Measurements from ENCODE around the gene SRRM5. TPM values are rescaled to one million over a fixed set of nuclear protein-coding genes. Genes with fewer than 3 reads are reported as not detected.

SRRM5 gene
- total and polyA plus RNA-seq, 2 of the 4 experiments (the other 2 are of a cell fraction): 0.10 TPM; not detected in 1

DNA sequence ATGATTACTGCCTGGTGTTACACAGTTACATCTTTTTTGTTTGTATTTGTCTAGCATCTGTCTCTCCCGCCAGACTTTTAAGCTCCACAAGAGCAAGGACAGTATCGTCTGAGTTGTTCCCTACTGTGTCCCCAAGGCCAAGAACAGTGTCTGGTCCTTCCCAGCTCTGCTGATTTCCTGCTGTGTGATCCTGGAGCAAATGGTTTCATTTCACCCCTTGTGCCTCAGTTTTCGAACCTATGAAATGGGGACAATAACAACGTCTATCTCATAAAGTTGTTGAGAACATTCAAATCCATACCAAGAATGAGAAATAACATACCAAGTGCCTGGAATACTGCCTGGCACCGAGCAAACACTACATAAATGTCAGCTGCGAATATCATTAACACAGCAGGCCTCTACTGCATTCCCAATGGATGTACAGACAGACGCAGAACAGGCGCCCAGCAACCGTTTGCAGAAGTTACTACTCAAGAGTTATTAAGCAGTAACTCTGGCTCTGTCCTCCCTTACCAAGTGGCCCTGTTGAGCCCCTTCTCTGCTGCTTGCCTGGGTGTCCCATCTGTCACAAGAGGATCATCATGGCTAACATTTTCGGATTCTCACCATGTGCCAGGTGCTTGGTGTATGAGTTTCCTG is 48.0 kb upstream of the SRRM5 start:
- POLR2A ChIA-PET (ENCODE audit: unreplicated experiment): no interaction called here
- Histone ChIP-seq H2BK15ac (ENCODE audit: low read depth, low read length) (no peak overlapping the region), H3K27ac (ENCODE audit: insufficient read depth, low read length) (no peak overlapping the region), H3K18ac (ENCODE audit: low read depth, low read length) (no peak overlapping the region), H3K9me1 (ENCODE audit: insufficient read depth, low read length) (peaks cover 29% of the 10 kb centered on the region), H4K8ac (ENCODE audit: low read depth in 2 of 2, low read length in 2 of 2) (peak overlapping the region in 1 of 2 experiments; percentile 21; a peak in 1 of 4 replicates), H3K36me3 (ENCODE audit: control insufficient read depth, insufficient read depth, low read length) (peaks cover 9% of the 10 kb centered on the region), H4K20me1 (ENCODE audit: insufficient read depth, low read length) (peaks cover 6% of the 10 kb centered on the region; the same call in 1 of the 2 replicates), H3K56ac (ENCODE audit: extremely low read depth, insufficient read depth, low read length) (no peak overlapping the region), H2BK5ac (ENCODE audit: low read depth, low read length, poor library complexity, severe bottlenecking) (no peak overlapping the region), H3K9me3 (ENCODE audit: control insufficient read depth, insufficient read depth, low read length) (no peaks in the 10 kb centered on the region), H2AFZ (replicated peaks; ENCODE audit: low read length, poor library complexity) (no peak overlapping the region), H2BK20ac (ENCODE audit: low read depth, low read length) (peak overlapping the region; percentile 62; the same call in 1 of the 2 replicates), H3K4me2 (ENCODE audit: low read depth, low read length) (no peak overlapping the region), H3K14ac (replicated peaks; ENCODE audit: low read depth, low read length) (peak overlapping the region; percentile 63), H4K5ac (ENCODE audit: low read depth, low read length) (no peak overlapping the region), H2AK9ac (replicated peaks; ENCODE audit: low read depth, low read length, poor library complexity) (no peak overlapping the region), H3K4me3 (ENCODE audit: insufficient read depth, low read depth, low read length) (no peak overlapping the region), H4K91ac (ENCODE audit: insufficient read depth, low read depth, low read length) (no peak overlapping the region), H2BK120ac (ENCODE audit: low read depth, low read length) (no peak overlapping the region), H3K23ac (ENCODE audit: low read depth, low read length) (0 out of 2 replicates have a peak overlapping the region, but pooled peaks have one; percentile 11), H2AK5ac (ENCODE audit: low read depth, low read length) (peak overlapping the region; percentile 92; the same call in 1 of the 2 replicates), H3K27me3 (ENCODE audit: control insufficient read depth, insufficient read depth, low read length) (no peaks in the 10 kb centered on the region), H3K9ac (ENCODE audit: low read depth, low read length) (no peak overlapping the region), H3K79me1 (ENCODE audit: low read depth in 1 of 2, low read length in 2 of 2) (peaks cover 22 to 60% of the 10 kb centered on the region in 2 experiments; a peak in 3 of 4 replicates), H3K4ac (ENCODE audit: low read depth, low read length) (no peak overlapping the region; the same call in 1 of the 2 replicates), H3K4me1 (ENCODE audit: control insufficient read depth, insufficient read depth, low read length) (peaks cover 3% of the 10 kb centered on the region; the same call in 1 of the 2 replicates)
- 98% methylated on average over 5 of the region's 10 CpGs; no CpG with 5 or more reads in 1 of the 2 experiments for WGBS, 2 experiments (ENCODE audit: extremely low coverage in 2 of 2, insufficient read length in 1 of 2)
- no TSS peak for BruUV-seq (replicated peaks)
- dilution Hi-C loops (cut with HindIII; ENCODE audit: low sequenced_read_pairs, unreplicated experiment) (no loop called here), in situ Hi-C loops (cut with MboI; ENCODE audit: low sequenced_read_pairs) (no loop called here), intact Hi-C loops (cut with micrococcal nuclease) (no loop called here)
- no peak for TF ChIP-seq POLR2A (IDR thresholded peaks at IDR 0.05; ENCODE audit: low read depth, low read length)
- no peak for TF ChIP-seq MAFK (IDR thresholded peaks at IDR 0.05; ENCODE audit: low read depth, low read length)
- TF ChIP-seq FOS (IDR thresholded peaks at IDR 0.05; ENCODE audit: low read depth, low read length): no peak
- TF ChIP-seq CHD1 (IDR thresholded peaks at IDR 0.05; ENCODE audit: low read depth, low read length): no peak
- no peak for TF ChIP-seq NFE2L2 (IDR thresholded peaks at IDR 0.05; ENCODE audit: low read depth, low read length)
- TF ChIP-seq, protein P1, sequence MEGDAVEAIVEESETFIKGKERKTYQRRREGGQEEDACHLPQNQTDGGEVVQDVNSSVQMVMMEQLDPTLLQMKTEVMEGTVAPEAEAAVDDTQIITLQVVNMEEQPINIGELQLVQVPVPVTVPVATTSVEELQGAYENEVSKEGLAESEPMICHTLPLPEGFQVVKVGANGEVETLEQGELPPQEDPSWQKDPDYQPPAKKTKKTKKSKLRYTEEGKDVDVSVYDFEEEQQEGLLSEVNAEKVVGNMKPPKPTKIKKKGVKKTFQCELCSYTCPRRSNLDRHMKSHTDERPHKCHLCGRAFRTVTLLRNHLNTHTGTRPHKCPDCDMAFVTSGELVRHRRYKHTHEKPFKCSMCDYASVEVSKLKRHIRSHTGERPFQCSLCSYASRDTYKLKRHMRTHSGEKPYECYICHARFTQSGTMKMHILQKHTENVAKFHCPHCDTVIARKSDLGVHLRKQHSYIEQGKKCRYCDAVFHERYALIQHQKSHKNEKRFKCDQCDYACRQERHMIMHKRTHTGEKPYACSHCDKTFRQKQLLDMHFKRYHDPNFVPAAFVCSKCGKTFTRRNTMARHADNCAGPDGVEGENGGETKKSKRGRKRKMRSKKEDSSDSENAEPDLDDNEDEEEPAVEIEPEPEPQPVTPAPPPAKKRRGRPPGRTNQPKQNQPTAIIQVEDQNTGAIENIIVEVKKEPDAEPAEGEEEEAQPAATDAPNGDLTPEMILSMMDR (conservative IDR thresholded peaks at IDR 0.05; ENCODE audit: low read depth, low read length): no peak
- TF ChIP-seq CEBPB (IDR thresholded peaks at IDR 0.05; ENCODE audit: low read depth, low read length): no peak
- no peak for DNase-seq
- no peak for ATAC-seq (ENCODE audit: low read depth)
- CTCF ChIA-PET: no interaction called here
